ENCODE measurements around the gene PAQR8.

GRCh38 chr6:52360028-52360427, 1.9 kb upstream of the PAQR8 start:
- TF ChIP-seq EZH2 (IDR thresholded peaks at IDR 0.05; ENCODE audit: borderline replicate concordance, insufficient read depth, low read length, poor library complexity, severe bottlenecking) (no peak), CTCF (IDR thresholded peaks at IDR 0.05; ENCODE audit: poor library complexity, severe bottlenecking) (no peak), TAF1 (IDR thresholded peaks at IDR 0.05; ENCODE audit: low read depth) (no peak), POLR2AphosphoS5 (IDR thresholded peaks at IDR 0.05) (no peak), EP300 (conservative IDR thresholded peaks at IDR 0.05; ENCODE audit: poor library complexity, severe bottlenecking) (no peak), SMC3 (conservative IDR thresholded peaks at IDR 0.05; ENCODE audit: poor library complexity) (no peak), MXI1 (conservative IDR thresholded peaks at IDR 0.05; ENCODE audit: poor library complexity, severe bottlenecking) (no peak), REST (IDR thresholded peaks at IDR 0.05; ENCODE audit: borderline replicate concordance) (no peak)
